Measurements from ENCODE around the gene PDE11A. TPM values are rescaled to one million over a fixed set of nuclear protein-coding genes. Genes with fewer than 3 reads are reported as not detected.

Gene PDE11A
- total RNA-seq, 1 donor from 2014 or later, result not detected

DNA sequence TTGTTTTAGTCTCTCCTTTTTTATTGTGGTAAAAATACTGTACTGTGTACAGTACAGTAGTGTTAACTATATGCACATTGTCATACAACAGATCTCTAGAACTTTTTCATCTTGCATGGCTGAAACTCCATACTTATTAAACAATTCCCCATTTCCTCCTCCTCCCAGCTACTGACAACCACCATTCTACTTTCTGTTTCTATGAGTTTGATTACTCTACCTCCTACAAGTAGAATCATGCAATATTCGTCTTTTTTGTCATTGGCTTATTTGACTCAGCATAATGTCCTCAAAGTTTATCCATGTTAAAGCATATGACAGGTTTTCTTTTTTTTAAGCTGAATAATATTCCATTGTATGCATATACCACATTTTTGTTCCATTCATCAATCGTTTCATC is 341.8 kb downstream of the PDE11A start:
- Mint-ChIP-seq H3K4me3 (no peak overlapping the region), H3K27ac (no peak overlapping the region), H3K36me3 (ENCODE audit: low read depth) (no peaks in the 10 kb centered on the region), H3K27me3 (peaks cover 14% of the 10 kb centered on the region), H3K9me3 (no peaks in the 10 kb centered on the region), H3K4me1 (no peaks in the 10 kb centered on the region)
- intact Hi-C loops (cut with micrococcal nuclease), result no loop called here
- TF ChIP-seq, protein P1, sequence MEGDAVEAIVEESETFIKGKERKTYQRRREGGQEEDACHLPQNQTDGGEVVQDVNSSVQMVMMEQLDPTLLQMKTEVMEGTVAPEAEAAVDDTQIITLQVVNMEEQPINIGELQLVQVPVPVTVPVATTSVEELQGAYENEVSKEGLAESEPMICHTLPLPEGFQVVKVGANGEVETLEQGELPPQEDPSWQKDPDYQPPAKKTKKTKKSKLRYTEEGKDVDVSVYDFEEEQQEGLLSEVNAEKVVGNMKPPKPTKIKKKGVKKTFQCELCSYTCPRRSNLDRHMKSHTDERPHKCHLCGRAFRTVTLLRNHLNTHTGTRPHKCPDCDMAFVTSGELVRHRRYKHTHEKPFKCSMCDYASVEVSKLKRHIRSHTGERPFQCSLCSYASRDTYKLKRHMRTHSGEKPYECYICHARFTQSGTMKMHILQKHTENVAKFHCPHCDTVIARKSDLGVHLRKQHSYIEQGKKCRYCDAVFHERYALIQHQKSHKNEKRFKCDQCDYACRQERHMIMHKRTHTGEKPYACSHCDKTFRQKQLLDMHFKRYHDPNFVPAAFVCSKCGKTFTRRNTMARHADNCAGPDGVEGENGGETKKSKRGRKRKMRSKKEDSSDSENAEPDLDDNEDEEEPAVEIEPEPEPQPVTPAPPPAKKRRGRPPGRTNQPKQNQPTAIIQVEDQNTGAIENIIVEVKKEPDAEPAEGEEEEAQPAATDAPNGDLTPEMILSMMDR (IDR thresholded peaks at IDR 0.05), result no peak
- ATAC-seq (ENCODE audit: low read depth), result no peak
- DNase-seq, result no peak
- POLR2A ChIA-PET, result no interaction called here
- CTCF ChIA-PET, result interaction anchor here (0.7 to 1.0 kb wide), 2 partner anchors 9 to 150 kb away, joined by 3 read pairs; no protein-coding TSS in a partner anchor

- intact Hi-C loops (cut with micrococcal nuclease), result no loop called here
- Mint-ChIP-seq H3K9me3 (no peaks in the 10 kb centered on the region), H3K27me3 (peaks cover 14% of the 10 kb centered on the region), H3K36me3 (ENCODE audit: low read depth) (no peaks in the 10 kb centered on the region), H3K4me1 (no peaks in the 10 kb centered on the region), H3K27ac (no peak overlapping the region), H3K4me3 (no peak overlapping the region)
- ATAC-seq (ENCODE audit: low read depth) (no peak), DNase-seq (no peak)
- CTCF ChIA-PET, result interaction anchor here (0.7 kb wide), 1 partner anchor 149 kb away, joined by 3 read pairs; no protein-coding TSS in a partner anchor
- POLR2A ChIA-PET, result no interaction called here
- TF ChIP-seq, protein P1 (IDR thresholded peaks at IDR 0.05), result no peak
Observed at GRCh38 chr2:177730363-177730762, 342.2 kb downstream of the PDE11A start.

- ChIA-PET POLR2A (no interaction called here), CTCF (interaction anchor here (2.1 to 7.1 kb wide), 2 partner anchors 240 to 394 kb away, joined by 5 to 44 read pairs; no protein-coding TSS in a partner anchor)
- no peaks in the 10 kb centered on the region for H3K9me3 Mint-ChIP-seq
- DNase-seq (no peak), ATAC-seq (ENCODE audit: low read depth) (no peak)
- peaks cover 15% of the 10 kb centered on the region for H3K27me3 Mint-ChIP-seq
- intact Hi-C loops (cut with micrococcal nuclease), result loop anchor here (10.0 kb wide), 1 partner anchor 124 kb away; no protein-coding TSS in a partner anchor
- H3K27ac Mint-ChIP-seq, result no peak overlapping the region
- H3K4me3 Mint-ChIP-seq, result no peak overlapping the region
- no peaks in the 10 kb centered on the region for H3K4me1 Mint-ChIP-seq
- TF ChIP-seq, protein P1 (IDR thresholded peaks at IDR 0.05), result no peak
- no peaks in the 10 kb centered on the region for H3K36me3 Mint-ChIP-seq (ENCODE audit: low read depth)
Observed at GRCh38 chr2:177728920-177729319, 343.7 kb downstream of the PDE11A start.

DNA sequence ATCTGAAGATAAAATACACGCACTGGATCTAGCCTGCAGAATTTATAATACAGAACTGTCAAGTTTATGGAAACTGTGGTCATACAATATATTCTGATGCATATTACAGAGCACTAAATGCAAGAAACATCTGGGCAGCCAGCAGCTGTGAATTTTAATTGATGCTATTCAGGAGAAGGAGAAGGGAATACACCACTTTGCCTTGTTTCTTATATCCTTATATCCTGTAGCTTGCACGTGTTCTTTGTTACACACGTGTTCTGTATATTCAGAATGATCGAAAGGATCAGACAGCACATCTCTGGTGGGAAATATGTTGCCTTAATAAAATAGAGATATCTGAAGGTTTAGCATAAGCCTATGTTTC is 344.2 kb downstream of the PDE11A start:
- no peak overlapping the region for H3K27ac Mint-ChIP-seq
- no peaks in the 10 kb centered on the region for H3K9me3 Mint-ChIP-seq
- intact Hi-C loops (cut with micrococcal nuclease), result loop anchor here (10.0 kb wide), 1 partner anchor 124 kb away; no protein-coding TSS in a partner anchor
- no peaks in the 10 kb centered on the region for H3K4me1 Mint-ChIP-seq
- DNase-seq, result no peak
- no peak overlapping the region for H3K4me3 Mint-ChIP-seq
- POLR2A ChIA-PET, result no interaction called here
- ATAC-seq (ENCODE audit: low read depth), result no peak
- H3K27me3 Mint-ChIP-seq, result peaks cover 15% of the 10 kb centered on the region
- CTCF ChIA-PET, result interaction anchor here (2.1 to 7.1 kb wide), 2 partner anchors 240 to 393 kb away, joined by 5 to 44 read pairs; no protein-coding TSS in a partner anchor
- no peaks in the 10 kb centered on the region for H3K36me3 Mint-ChIP-seq (ENCODE audit: low read depth)
- TF ChIP-seq, protein P1 (IDR thresholded peaks at IDR 0.05), result no peak

GRCh38 chr2:177727577-177728398 is 344.8 kb downstream of the PDE11A start:
- ATAC-seq (ENCODE audit: low read depth), result no peak
- no peak for DNase-seq
- POLR2A ChIA-PET, result no interaction called here
- H3K36me3 Mint-ChIP-seq (ENCODE audit: low read depth), result no peaks in the 10 kb centered on the region
- peaks cover 18% of the 10 kb centered on the region for H3K27me3 Mint-ChIP-seq
- no peak overlapping the region for H3K4me3 Mint-ChIP-seq
- no peaks in the 10 kb centered on the region for H3K4me1 Mint-ChIP-seq
- CTCF ChIA-PET, result interaction anchor here (2.1 to 7.1 kb wide), 2 partner anchors 239 to 393 kb away, joined by 5 to 44 read pairs; no protein-coding TSS in a partner anchor
- H3K27ac Mint-ChIP-seq, result no peak overlapping the region
- H3K9me3 Mint-ChIP-seq, result no peaks in the 10 kb centered on the region
- intact Hi-C loops (cut with micrococcal nuclease), result loop anchor here (10.0 kb wide), 1 partner anchor 123 kb away; no protein-coding TSS in a partner anchor
- TF ChIP-seq, protein P1 (IDR thresholded peaks at IDR 0.05), result no peak
